Upper lobe of left lung (tissue), 6 donors: ENCODE results near the gene HIRIP3. TPM values are rescaled to one million over a fixed set of nuclear protein-coding genes. Genes with fewer than 3 reads are reported as not detected.

Source experiments
- ATAC-seq, 2 donors: fragments of 200-7000 bp; cut with Tn5 transposase; one replicate each; pipeline ENCODE4 v1.9.1; 2022; ENCODE audit warnings: mild to moderate bottlenecking in 2 of 2, moderate library complexity in 2 of 2; ENCODE audit not compliant: low FRiP score in 2 of 2
- DNase-seq, 2 donors: peaks; one replicate each; pipeline ENCODE4 v3.0.0-alpha.2; 2019 to 2020
- H3K27ac ChIP-seq, 4 donors: fragments of 200-600 bp; sonication (generic); one replicate each; pipeline ENCODE4 v1.5.1; 2016 to 2019
- H3K27me3 ChIP-seq, 4 donors: fragments of 200-600 bp; sonication (generic); one replicate each; pipeline ENCODE4 v1.5.1; 2017 to 2019
- H3K36me3 ChIP-seq, 4 donors: fragments of 200-600 bp; sonication (generic); one replicate each; pipeline ENCODE4 v1.5.1; 2016 to 2019
- H3K4me1 ChIP-seq, 4 donors: fragments of 200-600 bp; sonication (generic); one replicate each; pipeline ENCODE4 v1.5.1; 2018 to 2019
- H3K4me3 ChIP-seq, 4 donors: fragments of 200-600 bp; sonication (generic); one replicate each; pipeline ENCODE4 v1.5.1; 2017 to 2019; ENCODE audit warnings: mild to moderate bottlenecking in 2 of 4, moderate library complexity in 1 of 4
- H3K9me3 ChIP-seq, 4 donors: fragments of 200-600 bp; sonication (generic); one replicate each; pipeline ENCODE4 v1.5.1; 2018 to 2019
- EP300 ChIP-seq, 4 donors: sonication (generic); formaldehyde crosslinking; IDR thresholded peaks; one replicate each; pipeline ENCODE4 v1.5.1; 2017; ENCODE audit warnings: antibody characterized with exemption in 4 of 4, control low read depth in 2 of 4
- POLR2A ChIP-seq, 4 donors: fragments of 450-650 bp; IDR thresholded peaks; one replicate each; pipeline ENCODE4 v1.5.1; 2016 to 2017; ENCODE audit warnings: antibody characterized with exemption in 4 of 4, mild to moderate bottlenecking in 2 of 4
- POLR2AphosphoS5 ChIP-seq, 2 donors: sonication (generic); formaldehyde crosslinking; IDR thresholded peaks; one replicate each; pipeline ENCODE4 v1.5.1; 2017; ENCODE audit warnings: antibody characterized with exemption in 2 of 2
- WGBS, 2 donors: methylation state at CpG; one replicate each; pipeline ENCODE4 v1.1.5; 2017 to 2018; 5-methylcytosine and 5-hydroxymethylcytosine counted together
- total RNA-seq, 6 donors: library from RNA; depleted of rRNA in 4 of 6; stranded (reverse); fragments of >200 nt in 4 of 6; gene quantifications; one replicate each; pipeline versions ENCODE4 v1.1.0 to v1.2.1, GENCODE V29; 2016 to 2021
- TF ChIP-seq, protein P1 (sequence below), 6 experiments: fragments of 450-650 bp in 4 of 6; fragments of 200-600 bp in 2 of 6; sonication (generic) in 2 of 6; IDR thresholded peaks; one replicate each; pipeline ENCODE4 v1.5.1; 2016 to 2019; ENCODE audit warnings: antibody characterized with exemption in 6 of 6
- donor health status: DM: no; HTN: no; CAD: no; lungs with moderate emphysema.
- donor health status: DM: no; HTN: yes; CAD: no; lungs with severe emphysema.

Gene HIRIP3
- total RNA-seq, 6 donors from 2014 or later, result 11.5 to 28.2 (median 25.0) TPM

DNA sequence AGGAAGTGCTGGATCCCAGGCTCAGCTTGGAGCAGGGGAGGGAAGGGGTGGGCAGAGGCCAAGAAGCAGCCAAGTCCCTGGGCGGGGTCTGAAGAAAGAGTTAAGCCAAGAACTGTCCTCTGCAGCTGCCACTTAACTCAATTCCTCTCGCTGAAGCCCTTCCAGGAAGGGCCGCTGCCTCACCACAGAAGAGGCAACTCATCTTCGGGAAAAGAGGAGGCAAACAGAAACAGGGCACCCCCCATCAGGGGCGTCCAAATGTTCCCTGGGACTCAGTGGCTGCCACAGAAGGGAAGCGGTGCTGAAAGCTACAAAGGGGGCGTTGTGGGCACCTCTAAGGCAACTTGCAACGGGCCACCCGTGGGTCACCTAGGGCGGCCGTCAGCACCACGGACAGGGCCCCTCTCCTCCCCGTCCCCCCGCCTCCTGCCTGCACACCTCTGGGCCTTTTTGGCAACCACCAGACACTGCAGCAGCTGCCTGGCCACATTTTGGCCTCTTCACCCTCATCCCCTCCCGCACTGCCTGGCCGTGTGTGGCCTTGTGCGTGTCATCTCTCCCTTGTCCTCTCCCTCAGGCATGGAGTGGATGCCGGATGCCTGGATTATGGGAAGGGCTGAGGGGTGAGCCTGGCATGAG, 33.1 kb upstream of the HIRIP3 start:
- ATAC-seq (peak in 1 of 2 donors; percentile 13), DNase-seq (peak in 1 of 2 donors; percentile 79)
- H3K4me1 ChIP-seq, result peaks cover 3 to 16% (median 7%) of the 10 kb centered on the region in 4 donors
- no peaks in the 10 kb centered on the region for H3K36me3 ChIP-seq
- 18 to 22% methylated on average over 13 to 16 of the region's 18 CpGs for WGBS, 2 donors
- H3K9me3 ChIP-seq, result no peaks in the 10 kb centered on the region
- H3K27me3 ChIP-seq, result peaks cover 0 to 38% (median 22%) of the 10 kb centered on the region in 4 donors
- TF ChIP-seq, protein P1, sequence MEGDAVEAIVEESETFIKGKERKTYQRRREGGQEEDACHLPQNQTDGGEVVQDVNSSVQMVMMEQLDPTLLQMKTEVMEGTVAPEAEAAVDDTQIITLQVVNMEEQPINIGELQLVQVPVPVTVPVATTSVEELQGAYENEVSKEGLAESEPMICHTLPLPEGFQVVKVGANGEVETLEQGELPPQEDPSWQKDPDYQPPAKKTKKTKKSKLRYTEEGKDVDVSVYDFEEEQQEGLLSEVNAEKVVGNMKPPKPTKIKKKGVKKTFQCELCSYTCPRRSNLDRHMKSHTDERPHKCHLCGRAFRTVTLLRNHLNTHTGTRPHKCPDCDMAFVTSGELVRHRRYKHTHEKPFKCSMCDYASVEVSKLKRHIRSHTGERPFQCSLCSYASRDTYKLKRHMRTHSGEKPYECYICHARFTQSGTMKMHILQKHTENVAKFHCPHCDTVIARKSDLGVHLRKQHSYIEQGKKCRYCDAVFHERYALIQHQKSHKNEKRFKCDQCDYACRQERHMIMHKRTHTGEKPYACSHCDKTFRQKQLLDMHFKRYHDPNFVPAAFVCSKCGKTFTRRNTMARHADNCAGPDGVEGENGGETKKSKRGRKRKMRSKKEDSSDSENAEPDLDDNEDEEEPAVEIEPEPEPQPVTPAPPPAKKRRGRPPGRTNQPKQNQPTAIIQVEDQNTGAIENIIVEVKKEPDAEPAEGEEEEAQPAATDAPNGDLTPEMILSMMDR (IDR thresholded peaks at IDR 0.05), result no peak
- no peak for TF ChIP-seq EP300 (IDR thresholded peaks at IDR 0.05)
- TF ChIP-seq POLR2A (IDR thresholded peaks at IDR 0.05), result no peak
- TF ChIP-seq POLR2AphosphoS5 (IDR thresholded peaks at IDR 0.05), result no peak
- H3K4me3 ChIP-seq, result no peak overlapping the region
- no peak overlapping the region for H3K27ac ChIP-seq

DNA sequence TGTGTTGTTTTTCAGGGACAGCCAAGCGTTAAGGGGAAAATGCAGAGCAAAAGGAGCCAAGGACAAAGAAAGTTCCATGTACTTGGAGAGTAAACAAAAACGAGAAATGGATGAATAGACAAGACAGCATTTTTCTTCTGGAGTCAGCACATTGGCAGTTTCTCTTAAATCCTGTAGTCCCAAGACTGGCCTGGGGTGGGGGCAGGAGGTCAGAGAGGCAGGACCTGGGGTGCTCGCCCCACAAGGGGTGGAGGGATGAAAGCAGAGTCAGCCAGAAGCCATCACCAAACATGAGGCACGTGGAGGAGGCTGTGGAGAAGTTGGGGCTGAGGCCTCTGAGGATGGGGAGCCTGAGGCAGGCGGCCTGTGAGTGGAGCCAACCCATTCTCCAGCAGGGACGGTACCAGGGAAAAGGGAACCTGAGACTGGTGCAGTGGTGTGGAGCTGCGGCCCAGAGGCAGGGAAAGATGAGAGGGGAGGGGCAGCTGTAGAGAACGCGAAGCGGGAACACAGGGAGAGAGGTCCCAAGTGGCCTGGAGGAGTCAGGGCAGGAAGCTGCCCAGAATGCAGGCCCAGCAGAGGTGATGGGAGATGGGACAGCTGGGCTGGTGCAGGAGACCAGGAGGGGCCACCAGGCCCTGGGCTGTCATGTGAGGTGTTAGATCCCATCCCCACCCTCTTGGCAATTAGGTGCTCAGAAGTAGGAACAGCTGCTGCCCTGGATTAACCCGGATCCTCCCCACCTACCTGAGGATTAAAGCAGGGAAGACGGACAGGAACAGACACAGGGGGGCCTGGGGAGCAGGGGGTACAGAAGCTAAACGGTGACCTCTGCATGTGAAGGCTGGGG, 32.4 kb upstream of the HIRIP3 start:
- Histone ChIP-seq H3K36me3 (no peaks in the 10 kb centered on the region), H3K27me3 (peaks cover 0 to 31% (median 22%) of the 10 kb centered on the region in 4 donors), H3K4me3 (no peak overlapping the region), H3K9me3 (no peaks in the 10 kb centered on the region), H3K4me1 (peaks cover 3 to 16% (median 7%) of the 10 kb centered on the region in 4 donors), H3K27ac (no peak overlapping the region)
- TF ChIP-seq, protein P1 (IDR thresholded peaks at IDR 0.05), result no peak
- TF ChIP-seq POLR2AphosphoS5 (IDR thresholded peaks at IDR 0.05) (no peak), POLR2A (IDR thresholded peaks at IDR 0.05) (no peak), EP300 (IDR thresholded peaks at IDR 0.05) (no peak)
- DNase-seq (no peak), ATAC-seq (no peak)
- 43 to 44% methylated on average over 12 of the region's 13 CpGs for WGBS, 2 donors

DNA sequence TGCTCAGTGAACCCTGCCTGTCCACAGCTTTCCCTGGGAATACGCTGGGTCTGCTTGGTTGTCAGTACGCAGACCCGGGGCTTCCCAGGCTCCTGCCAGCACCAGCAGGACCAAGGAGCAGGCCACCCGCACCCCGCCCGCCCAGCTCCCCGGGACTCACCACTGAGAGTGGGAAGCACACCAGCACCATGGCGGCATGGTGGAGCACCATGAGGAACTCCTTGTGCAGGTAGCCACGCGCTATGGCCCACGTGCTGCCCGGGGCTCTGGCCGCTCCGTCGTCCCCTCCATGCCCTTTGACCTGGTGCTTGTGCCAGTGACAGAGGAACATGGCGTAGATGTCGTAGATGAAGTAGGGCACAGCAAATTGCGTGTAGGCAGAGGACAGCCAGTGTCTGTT, 31.0 kb upstream of the HIRIP3 start:
- Histone ChIP-seq H3K4me1 (peaks cover 5 to 17% (median 11%) of the 10 kb centered on the region in 4 donors), H3K4me3 (no peak overlapping the region), H3K27me3 (peaks cover 0 to 25% (median 17%) of the 10 kb centered on the region in 4 donors), H3K27ac (no peak overlapping the region), H3K36me3 (no peaks in the 10 kb centered on the region), H3K9me3 (no peaks in the 10 kb centered on the region)
- DNase-seq (peak in 1 of 2 donors; percentile 82), ATAC-seq (no peak)
- TF ChIP-seq POLR2AphosphoS5 (IDR thresholded peaks at IDR 0.05) (no peak), EP300 (IDR thresholded peaks at IDR 0.05) (no peak), POLR2A (IDR thresholded peaks at IDR 0.05) (no peak)
- TF ChIP-seq, protein P1 (IDR thresholded peaks at IDR 0.05), result no peak
- WGBS, 2 donors, result 89 to 95% methylated on average over 17 to 18 of the region's 18 CpGs

DNA sequence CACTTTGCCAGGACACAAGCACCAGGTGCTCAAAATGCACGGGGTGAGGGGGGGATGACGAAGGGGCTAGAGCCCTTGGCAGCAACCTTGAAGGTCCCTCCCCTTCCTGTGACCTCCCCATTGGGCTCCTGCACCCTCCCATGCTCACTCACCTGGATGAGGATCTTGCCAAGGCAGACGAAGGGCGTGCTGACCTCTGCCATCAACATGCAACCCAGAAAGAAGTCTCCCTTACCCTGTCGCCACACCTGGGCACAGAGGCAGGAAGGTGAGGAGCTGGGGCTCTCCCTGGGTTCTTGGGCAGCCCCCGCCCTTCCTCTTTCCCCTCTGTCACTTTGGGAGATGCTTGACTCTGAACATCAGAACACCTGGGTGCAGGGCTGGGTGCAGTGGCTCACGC, 30.2 kb upstream of the HIRIP3 start:
- Histone ChIP-seq H3K27ac (no peak overlapping the region), H3K4me3 (no peak overlapping the region), H3K4me1 (peaks cover 10 to 17% (median 12%) of the 10 kb centered on the region in 4 donors), H3K36me3 (no peaks in the 10 kb centered on the region), H3K9me3 (no peaks in the 10 kb centered on the region), H3K27me3 (peaks cover 0 to 17% (median 10%) of the 10 kb centered on the region in 4 donors)
- no peak for TF ChIP-seq POLR2AphosphoS5 (IDR thresholded peaks at IDR 0.05)
- TF ChIP-seq, protein P1 (IDR thresholded peaks at IDR 0.05), result no peak
- TF ChIP-seq EP300 (IDR thresholded peaks at IDR 0.05), result no peak
- no peak for TF ChIP-seq POLR2A (IDR thresholded peaks at IDR 0.05)
- ATAC-seq (no peak), DNase-seq (no peak)
- WGBS, 2 donors, result 70 to 75% methylated on average over 4 to 7 of the region's 7 CpGs
